Mucosa of rectum (tissue), 2 donors: ENCODE data around the gene IRF4.

ENCODE experiments used
- H3K27ac ChIP-seq, 2 donors: one replicate each; pipeline ENCODE4 v1.7.0; 2013; ENCODE audit warnings: inconsistent platforms in 2 of 2, low read depth in 2 of 2, low read length in 2 of 2
- H3K27me3 ChIP-seq, 2 donors: one replicate each; pipeline ENCODE4 v1.7.0; 2013; ENCODE audit warnings: low read length in 2 of 2; ENCODE audit not compliant: control insufficient read depth in 2 of 2, insufficient read depth in 2 of 2
- H3K36me3 ChIP-seq, 2 donors: one replicate each; pipeline ENCODE4 v1.7.0; 2013; ENCODE audit warnings: low read length in 2 of 2; ENCODE audit not compliant: control insufficient read depth in 2 of 2, insufficient read depth in 2 of 2
- H3K4me1 ChIP-seq, 2 donors: one replicate each; pipeline ENCODE4 v1.7.0; 2013; ENCODE audit warnings: low read length in 2 of 2, mild to moderate bottlenecking in 1 of 2; ENCODE audit not compliant: control insufficient read depth in 2 of 2, insufficient read depth in 2 of 2
- H3K4me3 ChIP-seq, 2 donors: one replicate each; pipeline ENCODE4 v1.7.0; 2013; ENCODE audit warnings: low read length in 2 of 2
- H3K9ac ChIP-seq, 2 donors: one replicate each; pipeline ENCODE4 v1.7.0; 2013; ENCODE audit warnings: low read length in 2 of 2, low read depth in 1 of 2, mild to moderate bottlenecking in 1 of 2
- H3K9me3 ChIP-seq, 2 donors: one replicate each; pipeline ENCODE4 v1.7.0; 2013; ENCODE audit warnings: low read length in 2 of 2; ENCODE audit not compliant: control insufficient read depth in 2 of 2
- donor health status: healthy.
- donor health status: Normal muscosa, but diverticular disease.

IRF4 gene

DNA sequence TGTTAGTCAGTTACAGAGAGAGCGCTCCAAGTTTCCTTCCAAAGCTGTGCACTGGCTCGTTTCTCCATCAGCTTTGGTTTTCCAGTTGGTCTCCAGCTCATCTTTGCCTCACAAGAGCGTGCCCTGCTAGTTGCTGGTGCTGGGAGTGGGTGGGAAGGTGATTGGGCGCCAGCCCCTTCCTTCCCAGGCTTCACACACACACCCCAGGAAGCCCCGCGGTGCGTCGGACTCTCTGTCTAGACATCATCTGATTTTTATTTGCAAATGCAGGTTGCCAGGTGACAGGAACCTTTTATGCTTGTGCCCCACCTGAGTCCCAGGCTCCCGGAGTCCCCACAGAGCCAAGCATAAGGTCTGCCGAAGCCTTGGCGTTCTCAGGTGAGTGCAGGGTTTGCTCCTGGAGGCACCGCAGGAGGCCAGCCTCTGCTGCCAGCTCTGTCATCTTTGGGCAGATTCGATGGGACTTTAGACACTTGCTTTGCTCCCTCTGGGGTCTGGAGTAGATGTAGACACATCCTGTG is 7.1 kb downstream of the IRF4 start:
- H3K9ac ChIP-seq = no peak overlapping the region
- H3K4me1 ChIP-seq = peaks cover 1 to 3% of the 10 kb centered on the region in 2 donors
- H3K9me3 ChIP-seq = no peaks in the 10 kb centered on the region
- H3K36me3 ChIP-seq = no peaks in the 10 kb centered on the region
- H3K4me3 ChIP-seq = no peak overlapping the region
- peaks cover 11 to 18% of the 10 kb centered on the region in 2 donors for H3K27me3 ChIP-seq
- H3K27ac ChIP-seq = no peak overlapping the region

DNA sequence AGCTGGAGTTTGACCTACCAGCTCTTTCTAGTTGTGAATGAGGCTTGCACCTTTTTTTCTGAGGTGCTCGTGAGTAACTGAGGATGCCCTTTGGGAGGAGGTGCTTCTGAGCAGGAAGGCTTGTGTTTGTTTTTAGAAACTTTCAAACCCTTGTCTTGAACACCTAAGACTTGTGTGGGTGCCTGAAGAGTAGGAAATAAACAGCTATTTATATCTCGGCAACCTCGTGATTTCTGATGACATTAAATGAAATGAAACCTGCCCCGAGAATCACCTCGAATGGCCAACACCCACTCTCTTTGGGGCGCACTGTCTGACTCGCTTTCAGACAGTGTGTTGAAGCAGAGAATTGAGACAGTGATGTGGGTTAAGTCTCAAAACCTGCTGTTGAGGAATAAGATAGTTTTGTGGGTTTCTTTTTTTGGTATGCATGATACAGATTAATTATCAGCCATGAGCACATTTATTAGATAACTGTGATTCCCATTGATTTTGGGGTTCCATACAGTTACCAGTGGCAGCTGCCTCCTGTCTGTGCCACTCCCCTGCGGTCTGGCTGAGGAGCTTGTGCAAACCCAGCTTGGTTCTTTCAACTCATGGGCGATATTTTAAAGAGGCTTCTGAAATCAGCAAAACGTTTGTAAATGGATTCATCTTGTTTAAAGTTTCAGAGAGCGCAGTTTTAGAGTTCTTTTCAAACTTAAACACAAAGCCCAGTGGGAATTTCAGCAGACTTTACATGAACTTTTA is 8.4 kb downstream of the IRF4 start:
- Histone ChIP-seq H3K27ac (no peak overlapping the region), H3K4me1 (peaks cover 3 to 7% of the 10 kb centered on the region in 2 donors), H3K36me3 (no peaks in the 10 kb centered on the region), H3K9ac (no peak overlapping the region), H3K27me3 (peaks cover 4 to 9% of the 10 kb centered on the region in 2 donors), H3K4me3 (no peak overlapping the region), H3K9me3 (no peaks in the 10 kb centered on the region)

DNA sequence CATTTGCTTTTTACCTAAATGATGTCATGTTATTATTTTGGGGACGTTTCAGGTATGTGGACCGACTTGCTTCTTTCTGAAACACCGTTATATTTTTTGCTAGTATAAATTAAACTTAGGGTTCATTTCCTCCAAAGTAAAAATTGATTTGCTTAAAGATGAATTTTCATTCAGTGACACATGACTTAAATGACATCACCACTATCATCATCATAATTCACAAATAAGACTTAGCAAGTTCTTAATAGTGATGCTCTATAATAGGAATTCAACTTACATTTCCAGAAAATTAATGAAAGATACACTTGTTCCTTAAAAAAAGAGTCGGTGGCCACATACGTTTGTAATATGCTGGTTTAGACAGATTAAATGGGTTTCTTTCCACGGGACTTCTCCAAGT is 9.3 kb downstream of the IRF4 start:
- peaks cover 4% of the 10 kb centered on the region in 2 donors for H3K27me3 ChIP-seq
- H3K9ac ChIP-seq = no peak overlapping the region
- no peak overlapping the region for H3K4me3 ChIP-seq
- peaks cover 3 to 7% of the 10 kb centered on the region in 2 donors for H3K4me1 ChIP-seq
- H3K27ac ChIP-seq = no peak overlapping the region
- no peaks in the 10 kb centered on the region for H3K9me3 ChIP-seq
- H3K36me3 ChIP-seq = no peaks in the 10 kb centered on the region

DNA sequence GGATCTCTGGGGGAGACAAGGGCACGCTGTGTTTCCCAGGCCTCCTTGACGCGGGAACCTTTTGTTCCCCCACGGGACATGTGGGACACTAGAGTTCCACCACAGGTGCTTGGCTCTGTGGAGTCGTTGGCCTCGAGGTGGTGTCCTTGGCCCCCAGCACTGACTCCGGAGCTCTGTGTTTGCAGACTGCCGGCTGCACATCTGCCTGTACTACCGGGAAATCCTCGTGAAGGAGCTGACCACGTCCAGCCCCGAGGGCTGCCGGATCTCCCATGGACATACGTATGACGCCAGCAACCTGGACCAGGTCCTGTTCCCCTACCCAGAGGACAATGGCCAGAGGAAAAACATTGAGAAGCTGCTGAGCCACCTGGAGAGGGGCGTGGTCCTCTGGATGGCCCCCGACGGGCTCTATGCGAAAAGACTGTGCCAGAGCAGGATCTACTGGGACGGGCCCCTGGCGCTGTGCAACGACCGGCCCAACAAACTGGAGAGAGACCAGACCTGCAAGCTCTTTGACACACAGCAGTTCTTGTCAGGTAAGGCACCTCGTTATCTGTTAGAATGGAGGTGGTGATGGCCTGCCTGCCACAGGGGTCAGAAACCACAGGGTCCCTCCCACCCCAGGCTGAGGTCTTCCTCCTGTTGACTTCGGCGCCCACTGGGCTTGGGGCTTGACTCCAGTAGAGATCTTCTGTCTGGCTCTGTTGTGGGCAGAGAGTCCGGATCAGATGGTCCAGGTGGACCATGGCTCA is 9.9 kb downstream of the IRF4 start:
- Histone ChIP-seq H3K4me3 (no peak overlapping the region), H3K9ac (no peak overlapping the region), H3K4me1 (peaks cover 3 to 7% of the 10 kb centered on the region in 2 donors), H3K27me3 (peaks cover 2 to 4% of the 10 kb centered on the region in 2 donors), H3K9me3 (no peaks in the 10 kb centered on the region), H3K27ac (no peak overlapping the region), H3K36me3 (no peaks in the 10 kb centered on the region)

DNA sequence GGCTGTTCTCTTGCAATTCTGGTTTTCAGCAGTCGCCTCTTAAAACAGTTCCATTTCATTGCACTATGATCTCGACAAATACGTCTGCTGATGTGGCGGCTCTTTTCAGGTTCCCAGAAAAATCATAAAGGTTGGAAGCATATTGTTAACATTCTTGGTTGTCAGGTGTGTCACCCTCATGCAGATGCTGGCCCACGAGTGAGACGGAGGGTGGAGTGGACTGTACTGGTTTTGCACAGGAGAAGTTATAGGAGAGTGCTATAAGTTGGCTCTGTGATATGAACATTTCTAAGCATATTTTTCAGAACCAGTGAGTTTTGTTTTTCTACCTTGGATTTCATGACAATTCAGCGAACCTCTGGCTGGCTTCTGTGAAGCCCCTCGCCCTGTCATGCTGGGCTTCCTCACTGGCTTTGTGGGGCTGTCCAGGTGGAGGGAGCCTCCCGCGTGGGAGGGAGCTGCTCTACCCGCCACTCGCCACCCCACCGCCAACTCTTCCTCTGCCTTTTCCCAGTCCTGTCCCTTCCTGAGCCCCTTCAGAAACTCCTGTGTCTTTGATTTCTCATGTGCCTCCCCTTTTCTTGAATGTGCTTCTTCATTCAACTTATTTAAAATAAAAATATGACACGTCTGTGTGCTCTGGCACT is 10.6 kb downstream of the IRF4 start:
- Histone ChIP-seq H3K27me3 (peaks cover 2 to 4% of the 10 kb centered on the region in 2 donors), H3K4me1 (peaks cover 3 to 7% of the 10 kb centered on the region in 2 donors), H3K4me3 (no peak overlapping the region)

DNA sequence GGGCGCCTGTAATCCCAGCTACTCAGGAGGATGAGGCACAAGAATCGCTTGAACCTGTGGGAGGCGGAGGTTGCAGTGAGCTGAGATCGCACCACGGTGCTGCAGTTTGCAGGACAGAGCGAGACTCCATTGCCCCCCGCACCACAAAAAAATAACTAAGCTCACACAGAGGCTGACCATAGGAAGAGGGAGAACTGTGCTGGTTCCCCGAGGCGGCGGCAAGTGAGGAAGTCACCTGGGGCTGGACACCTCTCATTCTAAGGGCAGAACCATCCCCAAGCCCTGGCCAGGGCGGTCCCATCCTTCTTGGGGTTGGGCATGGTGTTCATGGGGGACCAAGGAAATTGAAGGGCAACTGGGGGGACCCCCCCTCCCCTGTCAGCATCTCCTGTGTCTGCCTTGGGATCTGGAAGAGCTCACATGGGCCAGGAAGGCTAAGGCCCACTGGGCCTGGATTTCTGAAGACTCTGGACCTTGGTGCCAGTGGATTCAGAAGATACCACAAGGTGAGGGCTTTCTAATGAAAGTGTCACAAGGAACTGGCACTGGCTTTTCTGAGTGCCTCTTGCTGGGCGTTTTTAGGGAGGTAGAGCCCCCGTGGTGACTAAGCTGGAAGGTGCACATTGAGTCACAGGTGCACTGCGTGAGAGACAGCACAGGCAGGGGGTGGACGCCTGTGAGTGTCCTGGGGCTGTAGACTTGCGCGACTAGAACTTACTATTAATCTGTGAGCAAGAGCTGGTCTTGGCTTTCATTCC is 11.5 kb downstream of the IRF4 start:
- peaks cover 3 to 7% of the 10 kb centered on the region in 2 donors for H3K4me1 ChIP-seq
- no peak overlapping the region for H3K27ac ChIP-seq

More for the DNA sequence above, 10.6 kb downstream of the IRF4 start:
- H3K9ac ChIP-seq = no peak overlapping the region
- H3K27ac ChIP-seq = no peak overlapping the region
- H3K9me3 ChIP-seq = no peaks in the 10 kb centered on the region
- no peaks in the 10 kb centered on the region for H3K36me3 ChIP-seq

DNA sequence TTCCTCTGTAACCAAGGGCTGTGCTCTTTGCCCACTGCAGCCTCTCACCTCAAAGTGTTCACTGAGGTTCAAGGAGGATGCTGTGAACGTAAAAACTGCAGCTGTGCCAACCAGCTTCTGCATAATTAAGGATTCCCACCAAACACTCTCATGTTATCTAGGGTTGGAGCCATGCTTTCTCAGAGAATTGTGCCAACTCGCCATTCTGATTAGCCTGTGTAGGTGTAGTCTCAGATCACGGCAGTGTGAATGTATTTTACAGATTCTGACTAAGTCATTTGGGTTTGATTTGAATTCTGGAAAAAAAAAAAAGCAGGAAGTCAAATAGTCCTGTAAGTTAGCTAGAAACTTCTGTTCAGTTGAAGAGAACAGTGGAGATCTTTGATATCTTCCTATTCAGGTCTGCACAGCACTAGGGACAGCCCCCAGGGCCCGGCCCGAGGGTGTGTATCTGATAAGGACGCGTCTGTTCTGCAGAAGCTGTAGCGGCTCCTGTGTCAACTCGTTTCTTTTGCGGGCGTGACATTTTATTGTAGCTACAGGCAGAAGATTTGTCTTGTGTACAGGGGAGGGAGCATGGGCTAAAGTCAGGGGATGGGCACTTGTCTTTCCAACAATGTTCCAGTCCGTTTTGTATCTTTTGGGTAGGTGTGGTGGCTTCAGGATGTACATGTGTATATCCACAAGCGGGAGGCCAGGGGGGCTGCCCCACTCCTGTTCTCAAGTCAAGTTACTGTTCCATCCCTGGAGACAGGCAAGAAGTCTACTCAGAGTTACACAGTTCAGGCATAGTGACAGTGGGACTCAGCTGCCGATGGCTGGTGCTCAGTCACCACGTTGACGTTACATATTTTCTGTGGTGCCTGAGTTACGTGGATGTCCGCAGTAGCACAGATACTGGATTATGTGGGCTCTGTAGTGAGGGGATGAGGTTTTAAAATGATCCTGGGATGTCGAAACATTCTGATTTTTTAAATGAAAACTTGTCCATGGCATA is 12.4 kb downstream of the IRF4 start:
- Histone ChIP-seq H3K9ac (no peak overlapping the region), H3K27me3 (no peaks in the 10 kb centered on the region)

More for the DNA sequence above, 11.5 kb downstream of the IRF4 start:
- Histone ChIP-seq H3K27me3 (peaks cover 1% of the 10 kb centered on the region in 2 donors), H3K36me3 (no peaks in the 10 kb centered on the region), H3K9me3 (no peaks in the 10 kb centered on the region), H3K4me3 (no peak overlapping the region), H3K9ac (no peak overlapping the region)

DNA sequence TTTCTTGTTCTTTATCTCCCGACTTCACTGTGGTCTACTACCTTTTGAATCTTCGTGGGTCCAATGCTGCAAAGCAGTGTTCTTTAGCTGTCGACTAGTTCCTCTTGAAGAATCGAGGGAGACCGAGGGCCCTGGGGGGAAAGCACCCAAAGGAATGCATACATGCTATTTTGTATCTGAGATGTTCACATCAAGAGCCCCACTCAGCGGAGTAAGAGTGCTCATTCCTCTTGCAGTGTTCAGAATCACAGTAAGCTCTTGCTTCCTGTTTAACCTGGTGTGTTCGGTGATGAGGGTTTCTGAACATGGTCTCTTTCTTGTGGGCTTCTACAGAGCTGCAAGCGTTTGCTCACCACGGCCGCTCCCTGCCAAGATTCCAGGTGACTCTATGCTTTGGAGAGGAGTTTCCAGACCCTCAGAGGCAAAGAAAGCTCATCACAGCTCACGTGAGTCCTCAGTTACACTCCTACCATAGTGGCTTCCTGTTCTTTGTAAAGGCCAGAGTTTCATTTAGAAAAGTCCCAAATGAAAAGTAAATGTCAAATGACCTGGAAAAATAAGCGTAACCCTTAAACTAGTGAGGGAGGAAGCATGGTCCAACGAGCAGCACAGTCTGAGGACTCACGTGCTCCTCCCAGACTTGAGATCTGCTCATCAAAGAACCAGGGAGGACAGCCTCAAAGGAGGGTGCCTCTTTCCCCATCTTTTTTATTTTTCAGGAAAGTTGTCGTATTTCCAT is 13.3 kb downstream of the IRF4 start:
- H3K27ac ChIP-seq = no peak overlapping the region
- H3K4me3 ChIP-seq = no peak overlapping the region
- no peak overlapping the region for H3K9ac ChIP-seq
- peaks cover 3 to 7% of the 10 kb centered on the region in 2 donors for H3K4me1 ChIP-seq
- H3K9me3 ChIP-seq = no peaks in the 10 kb centered on the region
- H3K27me3 ChIP-seq = no peaks in the 10 kb centered on the region
- no peaks in the 10 kb centered on the region for H3K36me3 ChIP-seq

More for the DNA sequence above, 12.4 kb downstream of the IRF4 start:
- Histone ChIP-seq H3K4me3 (no peak overlapping the region), H3K4me1 (peaks cover 3 to 7% of the 10 kb centered on the region in 2 donors), H3K27ac (no peak overlapping the region), H3K36me3 (no peaks in the 10 kb centered on the region), H3K9me3 (no peaks in the 10 kb centered on the region)
